H1 (cell line): ENCODE data around the gene FOXD2. TPM values are rescaled to one million over a fixed set of nuclear protein-coding genes. Genes with fewer than 3 reads are reported as not detected.

Experiments used
- CBX8 ChIP-seq: fragments of 300-800, 300-1000 bp; sonication (generic); IDR thresholded peaks from 2 replicates; pipeline ENCODE4 v1.7.1; 2016; ENCODE audit warnings: low read depth, low read length, borderline replicate concordance
- RBBP5 ChIP-seq: IDR thresholded peaks from 2 replicates; pipeline ENCODE4 v1.7.1; 2012; ENCODE audit warnings: low read depth, mild to moderate bottlenecking, inconsistent platforms, low read length, moderate library complexity, borderline replicate concordance
- polyA plus RNA-seq, 7 experiments: library from polyadenylated mRNA; depleted of rRNA in 3 of 7; stranded (reverse) in 5 of 7; unstranded in 2 of 7; fragments of >200 nt in 5 of 7; fragments of 200-250 nt in 2 of 7; gene quantifications; 1 replicate in 5 of 7; 2 replicates in 1 of 7; 4 replicates in 1 of 7; pipeline versions ENCODE4 v1.2.1 to v1.2.3, GENCODE V29; 2011 to 2013; ENCODE audit warnings: missing spikeins in 2 of 7, mixed read lengths in 2 of 7
- total RNA-seq: library from RNA; stranded (reverse); fragmentation: NEBNext Ultra II Directional; extraction: Animal tissue kit (Norgen Biotek cat#: 25700); gene quantifications from 2 replicates; pipeline ENCODE4 v1.2.1, GENCODE V29; 2021

Gene FOXD2
- total and polyA plus RNA-seq, 2 of the 8 experiments (the other 6 are each of a cell fraction or from before 2014, with no cell fraction given) = not detected

DNA sequence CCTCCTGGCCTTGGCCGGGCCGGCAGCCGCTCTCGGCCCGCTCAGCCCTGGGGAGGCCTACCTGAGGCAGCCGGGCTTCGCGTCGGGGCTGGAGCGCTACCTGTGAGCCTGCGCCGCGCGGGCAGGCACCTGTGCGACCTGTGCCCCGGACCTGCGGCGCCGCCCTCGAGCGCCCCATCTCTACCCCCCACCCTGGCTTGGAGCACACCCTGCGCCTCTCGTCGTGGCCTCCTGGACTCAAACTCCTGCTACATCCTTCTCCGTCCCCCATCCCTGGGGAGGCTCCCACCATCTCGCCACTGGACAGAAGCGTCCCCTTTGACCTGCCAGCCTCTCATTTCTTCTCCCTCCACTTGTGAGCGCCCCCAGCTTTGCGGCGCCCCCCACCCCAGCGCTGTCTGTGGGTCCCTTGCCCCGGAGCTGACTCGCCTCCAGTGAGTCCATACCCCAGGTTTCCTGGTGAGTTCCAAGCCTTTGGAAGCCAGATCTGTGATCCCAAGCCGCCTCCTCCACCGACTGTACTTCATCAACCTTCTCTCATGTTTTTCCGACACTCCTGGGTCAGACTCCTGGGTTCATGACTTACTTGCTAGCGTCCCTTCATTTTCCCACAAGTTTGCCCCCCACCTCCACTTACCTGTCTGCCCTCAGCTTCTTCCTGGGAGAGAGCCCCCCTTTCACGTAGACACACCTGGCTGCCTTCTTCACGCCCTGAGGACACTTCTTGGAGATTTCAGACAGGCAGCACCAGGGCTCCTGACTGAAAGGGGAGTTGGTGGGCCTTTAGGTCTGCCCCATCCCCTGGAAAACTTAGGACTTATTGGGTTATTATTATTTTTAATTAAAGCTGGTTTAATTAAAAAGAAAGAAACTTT lies 20.4 kb upstream of the FOXD2 start (continued):
- TF ChIP-seq CBX8 (peak; percentile 54; the same call in 1 of the 2 replicates), RBBP5 (no peak)
